ENCODE data around the gene TRMT11.

DNA sequence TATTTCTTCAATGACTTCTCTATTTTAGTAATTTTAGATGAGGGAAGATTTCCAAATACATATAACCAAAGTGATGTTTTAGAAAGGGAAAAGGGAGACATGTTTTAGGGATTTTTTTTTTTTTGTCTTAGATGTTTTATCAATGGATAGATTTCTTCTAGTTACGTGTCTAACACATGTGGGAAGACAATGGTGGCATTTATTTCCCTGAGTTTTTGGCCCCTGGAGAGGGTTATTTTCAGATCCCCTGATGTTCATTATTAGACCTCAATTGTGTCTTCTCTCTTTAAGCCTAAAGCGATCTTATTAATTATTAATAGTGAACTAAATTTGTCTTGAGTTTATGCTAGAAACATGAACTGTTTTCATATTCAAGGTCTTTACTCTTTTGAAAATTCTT is 30.3 kb downstream of the TRMT11 start:
- no peak for TF ChIP-seq SIN3A (conservative IDR thresholded peaks at IDR 0.05 in 1 of 2, IDR thresholded peaks at IDR 0.05 in 1 of 2; ENCODE audit: low read depth in 1 of 2, low read length in 2 of 2)
- TF ChIP-seq CTCF (IDR thresholded peaks at IDR 0.05; ENCODE audit: control extremely low read depth in 1 of 3, insufficient read depth in 1 of 3, low read depth in 1 of 3, low read length in 3 of 3) = no peak
